Stimulated activated CD4-positive, alpha-beta T cell treated with anti-CD3 and anti-CD28 coated beads, TNF-alpha, amount 100 ng/mL, for 48 hours (primary cell): ENCODE data around the gene ACADM.
"Not testable (repeated sequence)": the region's sequence is repeated elsewhere in the genome, so short reads cannot be mapped to it uniquely, and the experiment has no call there.

Source experiments
- DNase-seq, 3 donors: peaks; one replicate each; pipeline ENCODE4 v3.0.0-alpha.2; 2020; ENCODE audit warnings: low read depth in 3 of 3

Gene ACADM

GRCh38 chr1:75736016-75736415 lies 11.5 kb downstream of the ACADM start:
- no peak for DNase-seq

GRCh38 chr1:75742047-75742625 lies 17.6 kb downstream of the ACADM start:
- DNase-seq = no peak

GRCh38 chr1:75745276-75745675 lies 20.8 kb downstream of the ACADM start:
- no peak for DNase-seq

- DNase-seq = not testable (repeated sequence)
Measured at GRCh38 chr1:75757210-75757609, 32.7 kb downstream of the ACADM start.

GRCh38 chr1:75758543-75758942 lies 34.0 kb downstream of the ACADM start:
- not testable (repeated sequence) for DNase-seq

- DNase-seq = no peak
Measured at GRCh38 chr1:75764057-75764655, 39.6 kb downstream of the ACADM start.

GRCh38 chr1:75765697-75766355 lies 41.3 kb downstream of the ACADM start:
- DNase-seq = no peak

GRCh38 chr1:75768016-75768415 lies 43.5 kb downstream of the ACADM start:
- no peak for DNase-seq

- no peak for DNase-seq
Measured at GRCh38 chr1:75770761-75771160, 46.3 kb downstream of the ACADM start.

- no peak for DNase-seq
Measured at GRCh38 chr1:75771978-75772377, 47.5 kb downstream of the ACADM start.

- not testable (repeated sequence) for DNase-seq
Measured at GRCh38 chr1:75777812-75778211, 53.3 kb downstream of the ACADM start.

GRCh38 chr1:75778694-75779093 lies 54.2 kb downstream of the ACADM start:
- DNase-seq = not testable (repeated sequence)

GRCh38 chr1:75780183-75780582 lies 55.7 kb downstream of the ACADM start:
- not testable (repeated sequence) for DNase-seq

GRCh38 chr1:75783920-75784319 lies 59.4 kb downstream of the ACADM start:
- not testable (repeated sequence) for DNase-seq

- no peak for DNase-seq
Measured at GRCh38 chr1:75785320-75785982, 60.9 kb downstream of the ACADM start.

- peak; percentile 85 to 92 (median 90) for DNase-seq
Measured at GRCh38 chr1:75785983-75786853, 61.7 kb downstream of the ACADM start, which contains the start of gene RABGGTB. TSS of gene RABGGTB (plus strand) at chr1:75786256. CDS start at chr1:75786272, 16 bp downstream.

- no peak for DNase-seq
Measured at GRCh38 chr1:75786901-75787493, 62.5 kb downstream of the ACADM start.

GRCh38 chr1:75787524-75787923 lies 63.0 kb downstream of the ACADM start:
- no peak for DNase-seq

- no peak for DNase-seq
Measured at GRCh38 chr1:75789988-75790387, 65.5 kb downstream of the ACADM start.

GRCh38 chr1:75791022-75791421 lies 66.5 kb downstream of the ACADM start:
- DNase-seq = no peak

GRCh38 chr1:75792091-75792490 lies 67.6 kb downstream of the ACADM start:
- no peak for DNase-seq
